K562 (cell line): ENCODE results near the gene SPSB1. TPM values are rescaled to one million over a fixed set of nuclear protein-coding genes. Genes with fewer than 3 reads are reported as not detected.
A peak's percentile ranks its signal among the peaks of the same experiment; 100 is the strongest.

Source experiments
- ATAC-seq: fragments of 200-7000 bp; cut with Tn5 transposase; 3 replicates; pipeline ENCODE4 v1.9.1; 2020; ENCODE audit warnings: moderate library complexity
- BruUV-seq: library from RNA; stranded (reverse); fragments of 400-500 nt; replicated peaks from 2 replicates; lab custom pipeline; 2021; lab: Mats Ljungman, UMichigan
- CTCF ChIA-PET: fragments of 300-600 bp; formaldehyde crosslinking; extraction: SDS; loops from one replicate; lab custom pipeline; 2021; ENCODE audit warnings: low intra/inter-chr PET ratio; lab: Yijun Ruan, JAX
- POLR2A ChIA-PET: fragments of 300-600, 350-650 bp; sonication (Branson Sonifier 250); formaldehyde crosslinking; extraction: SDS; loops from one replicate; lab custom pipeline; 2021; ENCODE audit warnings: antibody characterized with exemption, inconsistent platforms; lab: Yijun Ruan, JAX
- DNase-seq, 4 experiments: peaks; one replicate each; pipeline versions ENCODE4 v3.0.0 to v3.0.0-alpha.2; 2011 to 2018; ENCODE audit warnings: low spot score in 3 of 4, mixed read lengths in 3 of 4; ENCODE audit errors: extremely low read depth in 1 of 4
- FAIRE-seq: peaks from 2 replicates; lab custom pipeline; 2011; peaks lifted over from hg19 to GRCh38; lab: Jason Lieb, UNC
- H2AFZ ChIP-seq: 2 replicates; pipeline ENCODE4 v1.6.0; 2011; ENCODE audit warnings: low read depth, low read length, control low read depth, inconsistent platforms
- H3K27ac ChIP-seq: fragments of 200-600 bp; 3 replicates; pipeline ENCODE4 v1.8.0; 2011; ENCODE audit warnings: low read depth, mild to moderate bottlenecking, control low read depth, inconsistent platforms, low read length, moderate library complexity, mixed read lengths; ENCODE audit errors: extremely low read depth
- H3K27me3 ChIP-seq, 2 experiments: fragments of 300-600 bp in 1 of 2; 2 replicates in 1 of 2; 3 replicates in 1 of 2; pipeline versions ENCODE4 v1.6.0 to v1.8.0; 2011; ENCODE audit warnings: inconsistent platforms in 2 of 2, low read length in 2 of 2, mild to moderate bottlenecking in 1 of 2, mixed read lengths in 1 of 2, moderate library complexity in 1 of 2; ENCODE audit not compliant: control insufficient read depth in 2 of 2, insufficient read depth in 2 of 2
- H3K36me3 ChIP-seq: fragments of 300-600 bp; 3 replicates; pipeline ENCODE4 v1.8.0; 2011; ENCODE audit warnings: mild to moderate bottlenecking, low read length, inconsistent platforms; ENCODE audit not compliant: control insufficient read depth, insufficient read depth
- H3K4me1 ChIP-seq, 2 experiments: fragments of 200-600 bp in 1 of 2; replicated peaks in 1 of 2; 2 replicates in 1 of 2; 3 replicates in 1 of 2; pipeline versions ENCODE4 v1.5.1 to v1.8.0; 2011; ENCODE audit warnings: inconsistent platforms in 2 of 2, low read length in 2 of 2, mild to moderate bottlenecking in 1 of 2, mixed read lengths in 1 of 2, moderate library complexity in 1 of 2; ENCODE audit not compliant: control insufficient read depth in 2 of 2, insufficient read depth in 2 of 2
- H3K4me2 ChIP-seq: 2 replicates; pipeline ENCODE4 v1.6.1; 2011; ENCODE audit warnings: low read length, control low read depth, inconsistent platforms, mixed read lengths; ENCODE audit not compliant: insufficient read depth
- H3K4me3 ChIP-seq: fragments of 200-600 bp; sonication (generic), shearing (Covaris generic); 2 replicates; pipeline ENCODE4 v1.5.1; 2016; ENCODE audit warnings: control low read depth, inconsistent platforms
- H3K79me2 ChIP-seq: fragments of 200-600 bp; 3 replicates; pipeline ENCODE4 v1.8.0; 2011; ENCODE audit warnings: low read length, inconsistent platforms; ENCODE audit not compliant: control insufficient read depth, insufficient read depth
- H3K9ac ChIP-seq, 2 experiments: 2 replicates each; pipeline versions ENCODE4 v1.6.0 to v1.6.1; 2011; ENCODE audit warnings: low read depth in 2 of 2, low read length in 2 of 2, control low read depth in 1 of 2, inconsistent platforms in 1 of 2, mild to moderate bottlenecking in 1 of 2, mixed read lengths in 1 of 2; ENCODE audit not compliant: insufficient read depth in 1 of 2
- H3K9me1 ChIP-seq: one replicate; pipeline ENCODE4 v1.6.0; 2011; ENCODE audit warnings: inconsistent platforms, mild to moderate bottlenecking, low read length, moderate library complexity; ENCODE audit not compliant: control insufficient read depth, insufficient read depth
- H3K9me3 ChIP-seq: replicated peaks from 2 replicates; pipeline ENCODE4 v1.5.1; 2011; ENCODE audit warnings: low read depth, low read length, inconsistent platforms; ENCODE audit not compliant: control insufficient read depth, insufficient read depth
- H4K20me1 ChIP-seq: replicated peaks from 2 replicates; pipeline ENCODE4 v1.6.1; 2011; ENCODE audit warnings: low read length, inconsistent platforms, mixed read lengths; ENCODE audit not compliant: control insufficient read depth, insufficient read depth
- NFIC ChIP-seq: fragments of 450-650 bp; IDR thresholded peaks from 2 replicates; pipeline ENCODE4 v1.6.1; 2017; ENCODE audit warnings: mild to moderate bottlenecking, inconsistent platforms
- RBM14 ChIP-seq: fragments of 200-400 bp; formaldehyde crosslinking; IDR thresholded peaks from 2 replicates; pipeline ENCODE4 v1.6.1; 2018; ENCODE audit warnings: low read depth, mild to moderate bottlenecking, low read length, moderate library complexity, borderline replicate concordance; ENCODE audit not compliant: insufficient read depth
- ZFP36 ChIP-seq: fragments of 150-350 bp; IDR thresholded peaks from 2 replicates; pipeline ENCODE4 v1.6.1; 2018; ENCODE audit warnings: low read length, low read depth; ENCODE audit not compliant: partially characterized antibody
- WGBS: fragments of 100-300 bp; shearing (Covaris generic); methylation state at CpG from one replicate; pipeline ENCODE4 v1.1.6; 2016; ENCODE audit warnings: low coverage, mixed read lengths; ENCODE audit not compliant: insufficient coverage; ENCODE audit errors: missing lambda C conversion rate; 5-methylcytosine and 5-hydroxymethylcytosine counted together
- in situ Hi-C: fragments of 300-500 bp; cut with MboI; formaldehyde crosslinking; loops from 4 replicates; pipeline ENCODE4 v1.15.0; 2018; ENCODE audit warnings: inconsistent platforms, mixed read lengths
- intact Hi-C: fragments of 100-400 bp; cut with micrococcal nuclease; formaldehyde crosslinking; loops from 2 replicates; pipeline ENCODE4 v1.14.2; 2022
- polyA plus RNA-seq, 8 experiments: library from polyadenylated mRNA; depleted of rRNA in 4 of 8; stranded (reverse) in 5 of 8; unstranded in 3 of 8; fragments of >200 nt; fragmentation: Nextera tagmentation in 2 of 8; fragmentation: Illumina TruSeq in 1 of 8; extraction: Ambion mirVana in 2 of 8; extraction: Trizol in 1 of 8; gene quantifications; 2 replicates each; pipeline versions ENCODE4 v1.2.1 to v1.2.3, GENCODE V29; 2011 to 2014; ENCODE audit warnings: inconsistent platforms in 1 of 8, missing spikeins in 1 of 8
- total RNA-seq, 7 experiments: library from RNA; depleted of rRNA in 6 of 7; stranded (reverse); fragments of >200 nt in 6 of 7; fragmentation: Illumina TruSeq in 2 of 7; extraction: Trizol in 2 of 7; gene quantifications; 2 replicates each; pipeline versions ENCODE4 v1.2.1 to v1.2.3, GENCODE V29; 2011 to 2021; ENCODE audit warnings: low replicate concordance in 1 of 7

Gene SPSB1
- total and polyA plus RNA-seq, 9 of the 15 experiments (the other 6 are each of a cell fraction or from before 2014, with no cell fraction given), result 0.06 to 0.35 (median 0.14) TPM; not detected in 6

GRCh38 chr1:9289711-9290485, 2.8 kb upstream of the SPSB1 start (continued):
- TF ChIP-seq ZFP36, result peak; percentile 53

DNA sequence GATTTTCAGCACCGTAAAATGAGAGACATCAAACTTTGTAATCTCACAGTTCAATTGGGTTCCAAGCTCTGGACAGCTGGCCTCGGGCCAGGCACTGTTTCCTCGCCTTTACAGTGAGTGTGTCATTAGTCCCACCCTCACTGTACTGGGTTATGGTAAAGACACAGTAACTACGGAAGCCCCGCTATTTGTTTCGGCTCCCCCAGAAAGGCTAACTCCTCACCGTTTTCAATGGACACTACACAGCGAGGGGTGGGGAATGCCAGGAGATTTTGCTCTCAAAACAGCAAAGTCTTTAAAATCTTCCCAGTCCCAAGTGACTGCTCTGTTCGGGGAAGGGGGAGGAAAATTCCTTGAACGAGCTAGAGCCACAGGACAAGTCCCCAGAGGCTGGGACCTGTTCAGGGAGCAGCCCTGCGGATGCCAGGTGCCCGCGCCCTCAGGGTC, 757 bp upstream of the SPSB1 start:
- peaks cover 3 to 20% of the 10 kb centered on the region in 2 experiments; a peak in 3 of 5 replicates for H3K4me1 ChIP-seq
- no peaks in the 10 kb centered on the region for H3K36me3 ChIP-seq
- FAIRE-seq, result no peak
- peak in 1 of 4 experiments; percentile 46 for DNase-seq
- ChIA-PET CTCF (interaction anchor here (0.6 to 6.2 kb wide), 2 partner anchors 199 to 296 kb away, joined by 3 to 57 read pairs; no protein-coding TSS in a partner anchor), POLR2A (interaction anchor here (0.5 kb wide), 1 partner anchor 426 kb away, joined by 3 read pairs; no protein-coding TSS in a partner anchor)
- H3K27ac ChIP-seq, result no peak overlapping the region
- WGBS, result 22% methylated on average over 13 of the region's 13 CpGs
- peak; percentile 20 for ATAC-seq
- H3K9ac ChIP-seq, result no peak overlapping the region
- peaks cover 24 to 45% of the 10 kb centered on the region in 2 experiments for H3K27me3 ChIP-seq
- H3K9me1 ChIP-seq, result no peaks in the 10 kb centered on the region
- H3K9me3 ChIP-seq, result peaks cover 6% of the 10 kb centered on the region; the same call in 1 of the 2 replicates
- intact Hi-C loops (no loop called here), in situ Hi-C loops (no loop called here)
- H3K4me2 ChIP-seq, result no peak overlapping the region
- no TSS peak for BruUV-seq
- no peak overlapping the region for H3K4me3 ChIP-seq
- H4K20me1 ChIP-seq, result 0 out of 2 replicates have a peak, but pooled peaks cover 12% of the 10 kb centered on the region
- H3K79me2 ChIP-seq, result no peaks in the 10 kb centered on the region
- H2AFZ ChIP-seq, result no peak overlapping the region
- peak; percentile 79 for TF ChIP-seq NFIC
- TF ChIP-seq RBM14, result no peak
